Type B pancreatic cell (in vitro differentiated cells): ENCODE results near the gene WDFY2. TPM values are rescaled to one million over a fixed set of nuclear protein-coding genes. Genes with fewer than 3 reads are reported as not detected.

Experiments
- DNase-seq: peaks from one replicate; pipeline ENCODE4 v3.0.0; 2021; ENCODE audit warnings: mixed read lengths; ENCODE audit not compliant: unreplicated experiment; ENCODE audit errors: extremely low spot score
- H3K27ac Mint-ChIP-seq: 2 replicates; pipeline ENCODE4 v1.8.0; 2021; ENCODE audit warnings: mild to moderate bottlenecking, mixed read lengths
- H3K27me3 Mint-ChIP-seq: 2 replicates; pipeline ENCODE4 v1.8.0; 2021; ENCODE audit warnings: mixed read lengths
- H3K36me3 Mint-ChIP-seq: 2 replicates; pipeline ENCODE4 v1.8.0; 2021; ENCODE audit warnings: mixed read lengths
- H3K4me1 Mint-ChIP-seq: one replicate; pipeline ENCODE4 v1.8.0; 2021; ENCODE audit warnings: mixed read lengths; ENCODE audit not compliant: unreplicated experiment
- H3K4me3 Mint-ChIP-seq: 2 replicates; pipeline ENCODE4 v1.8.0; 2021; ENCODE audit warnings: mild to moderate bottlenecking, mixed read lengths
- H3K9me3 Mint-ChIP-seq: 2 replicates; pipeline ENCODE4 v1.8.0; 2021; ENCODE audit warnings: mixed read lengths
- CTCF ChIP-seq: fragments of 200-600 bp; sonication (generic); conservative IDR thresholded peaks from 2 replicates; pipeline ENCODE4 v1.5.0; 2021; ENCODE audit warnings: antibody characterized with exemption, mild to moderate bottlenecking
- microRNA-seq: library from miRNA; unstranded; fragments of <30 nt; microRNA quantifications from one replicate; pipeline ENCODE4, GENCODE V29; 2020
- total RNA-seq: library from RNA; stranded (reverse); gene quantifications from 2 replicates; pipeline ENCODE4 v1.2.1, GENCODE V29; 2021; ENCODE audit warnings: low replicate concordance

The WDFY2 gene
- total RNA-seq, 1 donor from 2014 or later = 20.3 TPM

- no peaks in the 10 kb centered on the region for H3K36me3 Mint-ChIP-seq
- no peak for TF ChIP-seq CTCF
- no peaks in the 10 kb centered on the region for H3K9me3 Mint-ChIP-seq
- peaks cover 12% of the 10 kb centered on the region for H3K4me1 Mint-ChIP-seq
- DNase-seq = no peak
- H3K27ac Mint-ChIP-seq = no peak overlapping the region
- H3K27me3 Mint-ChIP-seq = peaks cover 9% of the 10 kb centered on the region
- H3K4me3 Mint-ChIP-seq = no peak overlapping the region
These were observed 229.8 kb downstream of the WDFY2 start for GRCh38 chr13:51814071-51814470.

- peak; percentile 86 for TF ChIP-seq CTCF
- no peaks in the 10 kb centered on the region for H3K9me3 Mint-ChIP-seq
- H3K27ac Mint-ChIP-seq = peak overlapping the region; percentile 55
- DNase-seq = no peak
- no peaks in the 10 kb centered on the region for H3K36me3 Mint-ChIP-seq
- peaks cover 12% of the 10 kb centered on the region for H3K4me1 Mint-ChIP-seq
- H3K4me3 Mint-ChIP-seq = peak overlapping the region; percentile 76
- H3K27me3 Mint-ChIP-seq = peaks cover 11% of the 10 kb centered on the region
These were observed 230.8 kb downstream of the WDFY2 start for GRCh38 chr13:51814825-51815650.

DNA sequence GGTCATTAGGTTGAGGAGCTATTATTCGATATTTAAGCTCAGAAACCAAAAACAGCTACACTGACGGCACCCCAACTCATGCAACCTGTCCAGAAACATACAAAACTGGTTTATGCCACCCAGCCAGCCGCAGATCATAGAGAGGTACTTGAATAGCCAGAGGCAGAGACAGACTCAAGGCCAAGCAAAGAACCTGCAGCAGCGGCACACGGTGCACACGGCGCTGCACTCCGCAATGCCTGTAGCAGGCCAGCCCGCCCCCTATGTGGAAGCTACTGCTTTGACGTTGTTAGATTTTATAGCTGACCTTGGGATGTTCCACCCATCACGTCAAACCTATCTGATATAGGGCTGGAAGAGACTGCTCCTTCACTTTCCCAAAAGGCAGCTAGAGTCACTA lies 231.6 kb downstream of the WDFY2 start:
- Mint-ChIP-seq H3K36me3 (no peaks in the 10 kb centered on the region), H3K4me3 (peak overlapping the region; percentile 44), H3K27me3 (peaks cover 11% of the 10 kb centered on the region), H3K4me1 (peaks cover 12% of the 10 kb centered on the region), H3K9me3 (no peaks in the 10 kb centered on the region), H3K27ac (peak overlapping the region; percentile 55)
- TF ChIP-seq CTCF = no peak
- DNase-seq = no peak

DNA sequence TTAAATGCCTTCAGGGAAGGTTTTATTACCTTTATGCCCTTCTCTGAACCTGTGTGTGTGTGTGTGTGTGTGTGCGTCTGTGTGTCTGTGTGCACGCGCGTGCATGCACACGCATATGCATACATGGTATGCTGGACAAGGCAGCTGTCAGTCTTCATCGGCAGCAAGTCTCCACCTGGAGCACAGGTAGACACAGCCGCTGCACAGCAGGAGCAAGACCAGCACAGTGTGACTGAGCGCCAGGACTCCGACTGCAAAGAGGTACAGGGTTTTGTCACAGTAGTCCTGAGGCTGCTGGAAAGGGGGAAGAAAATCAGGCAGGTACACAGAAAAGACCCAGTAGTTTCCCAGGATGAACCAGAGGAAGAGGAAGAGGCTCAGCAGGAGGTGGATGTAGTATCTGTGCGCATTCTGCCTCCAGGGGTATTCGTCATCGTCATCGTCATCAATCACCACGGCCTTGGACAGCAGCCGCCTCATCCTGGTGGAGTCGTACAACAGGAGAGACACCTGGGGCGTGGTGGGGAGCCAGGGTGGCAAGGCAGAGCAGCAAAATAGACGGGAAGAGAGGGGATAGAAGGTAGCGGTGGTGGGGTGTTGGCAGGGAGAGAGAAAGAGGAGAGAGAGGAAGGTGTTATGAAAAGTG lies 232.5 kb downstream of the WDFY2 start:
- DNase-seq = no peak
- H3K9me3 Mint-ChIP-seq = no peaks in the 10 kb centered on the region
- H3K27ac Mint-ChIP-seq = peak overlapping the region; percentile 62
- peak overlapping the region; percentile 9 for H3K4me3 Mint-ChIP-seq
- no peak for TF ChIP-seq CTCF
- peaks cover 12% of the 10 kb centered on the region for H3K4me1 Mint-ChIP-seq
- no peaks in the 10 kb centered on the region for H3K36me3 Mint-ChIP-seq
- peaks cover 11% of the 10 kb centered on the region for H3K27me3 Mint-ChIP-seq

Small RNA genes lying within 50 kb of the gene (microRNA-seq; reads per million reads assigned to microRNA genes)
- not detected for gene MIR4703

Other genes starting within 250 kb of the WDFY2 start
- gene SERPINE3, start 244.8 kb upstream of the WDFY2 start, total RNA-seq = 0.12 and 0.36 TPM in 2 replicates
- 34.6 and 44.7 TPM in 2 replicates for gene INTS6, start 131.4 kb upstream of the WDFY2 start, total RNA-seq
- 10.1 and 11.3 TPM in 2 replicates for gene DHRS12, start 219.7 kb downstream of the WDFY2 start, total RNA-seq